Erythroblast (primary cell): ENCODE data around the gene ASIP.

ENCODE experiments used
- GATA1 ChIP-seq: IDR thresholded peaks from 2 replicates; pipeline ENCODE4 v1.6.1; 2011; ENCODE audit warnings: low read depth, mild to moderate bottlenecking, control low read depth, low read length, moderate library complexity
- POLR2A ChIP-seq: IDR thresholded peaks from 2 replicates; pipeline ENCODE4 v1.6.1; 2011; ENCODE audit warnings: mild to moderate bottlenecking, low read length

DNA sequence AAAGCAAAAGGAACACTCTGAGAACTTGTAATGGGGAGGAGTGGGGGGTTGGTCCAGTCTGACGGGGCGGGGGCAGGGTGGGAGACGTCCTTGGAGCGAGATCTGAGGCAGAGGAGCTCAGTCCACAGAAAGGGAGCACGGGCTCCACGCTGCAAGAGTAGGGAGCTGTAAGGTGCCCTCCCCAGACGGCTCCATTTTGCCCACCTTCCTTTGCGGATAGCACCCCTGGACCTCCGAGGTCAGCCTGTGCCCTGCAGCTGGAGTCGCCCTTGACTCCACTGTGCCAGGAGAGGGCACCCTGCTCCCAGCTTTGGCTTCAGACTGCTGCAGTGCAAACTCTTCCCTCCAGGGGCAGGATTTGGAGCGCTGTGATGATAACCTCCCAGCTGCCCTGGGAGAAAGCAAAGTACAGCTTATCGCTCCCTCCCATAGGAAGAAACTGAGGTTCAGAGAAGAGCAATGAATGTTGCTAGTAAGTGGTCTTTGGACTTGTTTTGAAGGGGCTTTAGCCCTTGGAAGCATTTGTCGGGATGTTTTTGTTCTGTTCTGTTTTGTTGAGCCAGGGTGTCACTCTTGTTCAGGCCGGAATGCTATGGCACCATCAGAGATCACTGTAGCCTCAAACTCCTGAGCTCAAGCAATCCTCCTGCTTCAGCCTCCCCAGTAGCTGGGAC lies 71.5 kb downstream of the ASIP start:
- TF ChIP-seq POLR2A (no peak), GATA1 (no peak)
